SK-N-MC (cell line): ENCODE results near the gene RHPN2.
A peak's percentile ranks its signal among the peaks of the same experiment; 100 is the strongest.

Source experiments
- DNase-seq: peaks from one replicate; pipeline ENCODE4 v3.0.0-alpha.2; 2011; ENCODE audit warnings: low read depth, low spot score
- H3K27ac ChIP-seq: fragments of 200-600 bp; sonication (generic); 2 replicates; pipeline ENCODE4 v1.5.1; 2016; ENCODE audit warnings: mixed run types
- H3K36me3 ChIP-seq: fragments of 200-600 bp; sonication (generic); 2 replicates; pipeline ENCODE4 v1.6.1; 2017; ENCODE audit warnings: antibody characterized with exemption, low read length, mixed read lengths; ENCODE audit not compliant: insufficient read depth
- H3K4me3 ChIP-seq: fragments of 200-600 bp; sonication (generic); 2 replicates; pipeline ENCODE4 v1.5.1; 2016
- H3K9ac ChIP-seq: fragments of 200-600 bp; sonication (generic); 2 replicates; pipeline ENCODE4 v1.8.0; 2017; ENCODE audit warnings: mixed run types, mixed read lengths; ENCODE audit not compliant: insufficient read length
- H3K9me3 ChIP-seq: fragments of 200-600 bp; sonication (generic); 2 replicates; pipeline ENCODE4 v1.6.1; 2017; ENCODE audit warnings: low read depth, mild to moderate bottlenecking, antibody characterized with exemption, low read length, moderate library complexity, mixed read lengths
- EZH2 ChIP-seq: fragments of 200-600 bp; sonication (generic); IDR thresholded peaks from one replicate; pipeline ENCODE4 v1.6.1; 2017; ENCODE audit warnings: antibody characterized with exemption
- FOXP2 ChIP-seq: optimal IDR thresholded peaks from 2 replicates; pipeline ENCODE3; 2011; ENCODE audit warnings: mild to moderate bottlenecking, moderate library complexity; ENCODE audit not compliant: insufficient read depth; ENCODE audit errors: extremely low read length, control extremely low read depth
- POLR2AphosphoS5 ChIP-seq: IDR thresholded peaks from 2 replicates; pipeline ENCODE4 v1.6.1; 2012; ENCODE audit warnings: mild to moderate bottlenecking, low read depth, low read length, borderline replicate concordance

Gene RHPN2

GRCh38 chr19:33096005-33096404, 31.3 kb upstream of the RHPN2 start:
- no peak overlapping the region for H3K4me3 ChIP-seq
- H3K9ac ChIP-seq = no peak overlapping the region
- H3K36me3 ChIP-seq = peaks cover 52% of the 10 kb centered on the region
- TF ChIP-seq FOXP2 (no peak), POLR2AphosphoS5 (no peak), EZH2 (no peak)
- no peaks in the 10 kb centered on the region for H3K9me3 ChIP-seq
- no peak for DNase-seq
- no peak overlapping the region for H3K27ac ChIP-seq

- no peak overlapping the region for H3K27ac ChIP-seq
- no peak overlapping the region for H3K4me3 ChIP-seq
- no peaks in the 10 kb centered on the region for H3K9me3 ChIP-seq
- no peak for DNase-seq
- H3K36me3 ChIP-seq = peaks cover 59% of the 10 kb centered on the region
- TF ChIP-seq POLR2AphosphoS5 (no peak), FOXP2 (no peak), EZH2 (no peak)
- no peak overlapping the region for H3K9ac ChIP-seq
These were observed 29.9 kb upstream of the RHPN2 start for GRCh38 chr19:33094436-33095067.

DNA sequence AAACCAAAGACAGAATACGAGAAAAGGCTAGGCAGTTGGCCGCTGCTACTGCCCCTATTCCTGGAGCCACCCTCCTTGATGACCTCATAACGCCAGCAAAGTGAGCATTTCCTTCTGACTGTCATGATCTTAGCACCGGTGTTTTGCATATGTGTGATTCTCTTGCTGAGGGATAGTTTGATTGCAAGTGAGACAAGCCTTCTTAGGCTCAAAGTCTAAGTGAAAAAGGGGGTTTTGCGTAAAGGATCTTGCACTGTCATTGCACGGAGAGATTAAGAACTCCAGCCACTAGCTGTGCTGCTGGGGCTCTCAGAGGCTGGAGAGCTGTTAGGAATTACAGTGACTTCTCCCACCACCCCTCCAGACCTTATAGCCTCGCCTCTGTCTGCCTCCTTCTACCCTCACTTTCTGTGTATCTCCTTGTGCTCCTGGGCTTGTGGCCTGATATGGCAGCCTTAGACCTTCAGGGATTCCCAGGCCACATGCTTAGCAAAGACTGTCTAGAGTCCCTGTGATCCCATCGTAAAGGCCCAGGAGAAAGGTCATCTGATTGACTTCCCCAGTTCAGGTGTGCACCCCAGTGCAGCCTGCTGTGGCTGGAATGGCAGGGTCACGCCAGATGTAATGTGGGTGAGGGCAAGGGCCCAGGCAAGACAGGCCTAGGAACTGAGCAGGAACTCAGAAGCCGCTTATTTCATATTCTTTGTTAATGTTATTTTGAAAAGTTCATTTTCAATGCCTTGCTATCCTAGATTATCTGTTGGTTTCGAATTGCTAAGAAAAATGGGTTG, 28.9 kb upstream of the RHPN2 start:
- Histone ChIP-seq H3K9ac (no peak overlapping the region), H3K27ac (no peak overlapping the region), H3K9me3 (no peaks in the 10 kb centered on the region), H3K36me3 (peaks cover 67% of the 10 kb centered on the region), H3K4me3 (no peak overlapping the region)
- TF ChIP-seq FOXP2 (no peak), POLR2AphosphoS5 (no peak), EZH2 (no peak)
- DNase-seq = no peak

DNA sequence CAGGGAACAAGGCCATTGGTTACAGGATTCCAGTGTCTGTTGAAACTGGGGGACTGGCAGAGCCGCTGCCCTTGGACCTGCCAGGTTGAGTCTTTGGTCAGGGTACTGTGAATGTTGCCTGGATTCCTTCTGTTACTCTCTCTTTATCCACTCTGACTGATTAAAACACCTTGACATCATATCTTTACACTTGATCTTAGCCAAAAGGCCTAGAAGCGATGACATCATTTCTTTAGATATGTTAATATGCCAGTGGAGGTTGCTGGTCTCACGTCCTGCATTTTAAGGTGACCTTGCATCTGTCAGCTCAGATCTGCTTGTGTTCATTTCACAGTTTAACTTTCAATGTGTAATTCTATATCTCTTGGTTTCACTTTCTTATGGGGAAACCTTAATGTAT, 25.5 kb upstream of the RHPN2 start:
- H3K9me3 ChIP-seq = no peaks in the 10 kb centered on the region
- no peak for TF ChIP-seq POLR2AphosphoS5
- no peak for TF ChIP-seq FOXP2
- no peak for TF ChIP-seq EZH2
- no peak overlapping the region for H3K4me3 ChIP-seq
- no peak overlapping the region for H3K9ac ChIP-seq
- H3K27ac ChIP-seq = no peak overlapping the region
- no peak for DNase-seq
- peaks cover 45% of the 10 kb centered on the region for H3K36me3 ChIP-seq

DNA sequence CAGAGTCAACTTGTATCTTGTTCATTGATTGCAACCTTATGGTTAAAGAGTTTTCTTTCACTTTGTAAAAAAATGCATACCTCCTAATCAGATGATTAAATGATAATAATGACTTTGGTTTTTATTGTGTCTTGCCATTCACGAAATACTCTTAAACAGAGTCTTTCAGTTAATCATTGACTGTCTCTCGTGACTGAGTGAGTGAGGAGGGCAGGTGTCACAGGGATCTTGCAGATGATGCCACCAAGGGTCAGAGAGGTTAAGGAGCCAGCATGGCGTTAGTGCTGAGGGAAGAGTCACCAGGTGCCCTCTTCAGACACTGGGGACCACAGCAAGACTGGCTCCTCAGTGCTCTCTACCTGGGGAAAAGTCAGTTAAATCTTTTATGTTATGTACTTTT, 24.3 kb upstream of the RHPN2 start:
- no peak overlapping the region for H3K27ac ChIP-seq
- TF ChIP-seq EZH2 (no peak), FOXP2 (no peak), POLR2AphosphoS5 (no peak)
- H3K9me3 ChIP-seq = no peaks in the 10 kb centered on the region
- DNase-seq = no peak
- no peak overlapping the region for H3K9ac ChIP-seq
- H3K4me3 ChIP-seq = no peak overlapping the region
- peaks cover 36% of the 10 kb centered on the region for H3K36me3 ChIP-seq

DNA sequence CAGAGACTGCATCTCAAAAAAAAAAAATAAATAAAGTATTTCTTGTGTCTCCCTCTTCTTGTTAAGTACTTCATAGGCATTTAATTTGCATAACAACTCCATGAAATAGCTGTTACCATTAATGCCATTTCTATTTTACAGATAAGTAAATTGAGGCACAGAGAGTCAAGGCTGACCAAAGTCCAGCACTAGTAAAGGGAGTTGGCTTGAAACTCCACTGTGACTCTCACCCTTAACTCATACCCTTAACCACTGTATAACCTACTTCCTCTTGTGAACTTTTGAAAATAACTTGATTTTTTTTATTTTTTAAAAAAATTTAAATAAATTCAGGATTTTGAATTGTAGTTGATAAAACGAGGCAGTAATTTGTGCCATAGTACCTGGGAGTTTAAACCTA, 22.3 kb upstream of the RHPN2 start:
- TF ChIP-seq FOXP2 (no peak), POLR2AphosphoS5 (no peak), EZH2 (no peak)
- no peak overlapping the region for H3K27ac ChIP-seq
- H3K9ac ChIP-seq = no peak overlapping the region
- H3K4me3 ChIP-seq = no peak overlapping the region
- no peak for DNase-seq
- H3K9me3 ChIP-seq = no peaks in the 10 kb centered on the region
- H3K36me3 ChIP-seq = peaks cover 22% of the 10 kb centered on the region

GRCh38 chr19:33085570-33086128, 21.0 kb upstream of the RHPN2 start:
- Histone ChIP-seq H3K9me3 (no peaks in the 10 kb centered on the region), H3K27ac (no peak overlapping the region), H3K9ac (no peak overlapping the region), H3K36me3 (peaks cover 20% of the 10 kb centered on the region), H3K4me3 (no peak overlapping the region)
- TF ChIP-seq EZH2 (no peak), POLR2AphosphoS5 (no peak), FOXP2 (no peak)
- no peak for DNase-seq

GRCh38 chr19:33080761-33081681, 16.3 kb upstream of the RHPN2 start, which contains the start of gene GPATCH1:
Gene GPATCH1 (plus strand): TSS chr19:33081181. CDS start chr19:33081194, 13 bp downstream.
- TF ChIP-seq POLR2AphosphoS5 (peak; percentile 87), EZH2 (no peak)
- no peak for DNase-seq
- Histone ChIP-seq H3K9me3 (no peaks in the 10 kb centered on the region), H3K9ac (peak within 1 kb of the TSS; percentile 94), H3K4me3 (peak within 1 kb of the TSS; percentile 92), H3K27ac (no peak within 1 kb of the TSS; the same call in 1 of the 2 replicates), H3K36me3 (no peaks in the 10 kb centered on the region)
